Neuronal stem cell (in vitro differentiated cells): ENCODE measurements around the gene SLC7A4.

ENCODE experiments used
- DNase-seq: peaks from one replicate; pipeline ENCODE4 v3.0.0-alpha.2; 2013; ENCODE audit warnings: low spot score
- H2AFZ ChIP-seq: one replicate; pipeline ENCODE4 v1.6.1; 2013; ENCODE audit warnings: mild to moderate bottlenecking, low read length, inconsistent platforms
- H2AK5ac ChIP-seq: 2 replicates; pipeline ENCODE4 v1.6.1; 2013; ENCODE audit warnings: low read depth, mild to moderate bottlenecking, inconsistent platforms, low read length, moderate library complexity, mixed read lengths
- H2BK120ac ChIP-seq: 2 replicates; pipeline ENCODE4 v1.6.1; 2013; ENCODE audit warnings: low read depth, mild to moderate bottlenecking, inconsistent platforms, low read length, moderate library complexity, mixed read lengths
- H2BK12ac ChIP-seq: one replicate; pipeline ENCODE4 v1.6.1; 2013; ENCODE audit warnings: low read length, inconsistent platforms
- H2BK15ac ChIP-seq: 2 replicates; pipeline ENCODE4 v1.6.1; 2013; ENCODE audit warnings: mild to moderate bottlenecking, low read length, inconsistent platforms, mixed read lengths
- H2BK5ac ChIP-seq: one replicate; pipeline ENCODE4 v1.6.1; 2013; ENCODE audit warnings: inconsistent platforms, mild to moderate bottlenecking, low read length, moderate library complexity
- H3K14ac ChIP-seq: one replicate; pipeline ENCODE4 v1.6.1; 2013; ENCODE audit warnings: low read length, inconsistent platforms
- H3K18ac ChIP-seq: 2 replicates; pipeline ENCODE4 v1.6.1; 2013; ENCODE audit warnings: low read length, inconsistent platforms
- H3K23ac ChIP-seq: 2 replicates; pipeline ENCODE4 v1.6.1; 2013; ENCODE audit warnings: low read depth, mild to moderate bottlenecking, mixed read lengths, low read length, inconsistent platforms; ENCODE audit not compliant: poor library complexity
- H3K27ac ChIP-seq: replicated peaks from 3 replicates; pipeline ENCODE4 v1.5.1; 2013; ENCODE audit warnings: low read length, inconsistent platforms
- H3K27me3 ChIP-seq, 3 experiments: 2 replicates each; pipeline ENCODE4 v1.6.1; 2013; ENCODE audit warnings: low read length in 3 of 3, mild to moderate bottlenecking in 2 of 3, inconsistent platforms in 1 of 3, low read depth in 1 of 3, mixed read lengths in 1 of 3, moderate library complexity in 1 of 3; ENCODE audit not compliant: control insufficient read depth in 3 of 3, insufficient read depth in 3 of 3
- H3K36me3 ChIP-seq, 2 donors: replicated peaks in 1 of 2; 2 replicates each; pipeline ENCODE4 v1.6.1; 2013; ENCODE audit warnings: low read length in 2 of 2; ENCODE audit not compliant: control insufficient read depth in 2 of 2, insufficient read depth in 2 of 2
- H3K4ac ChIP-seq: 2 replicates; pipeline ENCODE4 v1.6.1; 2013; ENCODE audit warnings: inconsistent platforms, mild to moderate bottlenecking, low read length, moderate library complexity
- H3K4me1 ChIP-seq, 2 donors: 1 replicate in 1 of 2; 2 replicates in 1 of 2; pipeline ENCODE4 v1.6.1; 2013; ENCODE audit warnings: low read length in 2 of 2, low read depth in 1 of 2; ENCODE audit not compliant: control insufficient read depth in 2 of 2, insufficient read depth in 1 of 2
- H3K4me2 ChIP-seq: one replicate; pipeline ENCODE4 v1.6.1; 2013; ENCODE audit warnings: mild to moderate bottlenecking, low read length, inconsistent platforms; ENCODE audit not compliant: insufficient read depth, poor library complexity, severe bottlenecking
- H3K4me3 ChIP-seq, 2 donors: 2 replicates each; pipeline ENCODE4 v1.5.1; 2013; ENCODE audit warnings: low read length in 2 of 2, mild to moderate bottlenecking in 2 of 2, inconsistent platforms in 1 of 2, moderate library complexity in 1 of 2
- H3K79me1 ChIP-seq: one replicate; pipeline ENCODE4 v1.6.1; 2013; ENCODE audit warnings: low read depth, mild to moderate bottlenecking, inconsistent platforms, low read length, moderate library complexity
- H3K9ac ChIP-seq: one replicate; pipeline ENCODE4 v1.6.1; 2013; ENCODE audit warnings: mild to moderate bottlenecking, low read depth, low read length, inconsistent platforms; ENCODE audit not compliant: poor library complexity
- H3K9me3 ChIP-seq, 2 donors: replicated peaks in 1 of 2; 2 replicates each; pipeline versions ENCODE3 to v1.6.1; 2013; ENCODE audit warnings: low read length in 2 of 2, mild to moderate bottlenecking in 2 of 2, inconsistent platforms in 1 of 2, low read depth in 1 of 2, mixed read lengths in 1 of 2, moderate library complexity in 1 of 2; ENCODE audit not compliant: control insufficient read depth in 2 of 2, insufficient read depth in 1 of 2
- H4K8ac ChIP-seq: one replicate; pipeline ENCODE4 v1.6.1; 2013; ENCODE audit warnings: low read depth, mild to moderate bottlenecking, inconsistent platforms, low read length, moderate library complexity
- H4K91ac ChIP-seq: one replicate; pipeline ENCODE4 v1.6.1; 2013; ENCODE audit warnings: low read length, low read depth, mild to moderate bottlenecking, inconsistent platforms; ENCODE audit not compliant: poor library complexity
- WGBS, 2 donors: extraction: QIAGEN DNeasy Blood & Tissue Kit; methylation state at CpG; one replicate each; pipeline ENCODE4 v1.1.7; 2013; ENCODE audit warnings: missing lambda C conversion rate in 2 of 2, mixed read lengths in 1 of 2; ENCODE audit not compliant: insufficient read length in 2 of 2, insufficient replicate concordance in 1 of 2; ENCODE audit errors: extremely low coverage in 2 of 2; 5-methylcytosine and 5-hydroxymethylcytosine counted together

The SLC7A4 gene

DNA sequence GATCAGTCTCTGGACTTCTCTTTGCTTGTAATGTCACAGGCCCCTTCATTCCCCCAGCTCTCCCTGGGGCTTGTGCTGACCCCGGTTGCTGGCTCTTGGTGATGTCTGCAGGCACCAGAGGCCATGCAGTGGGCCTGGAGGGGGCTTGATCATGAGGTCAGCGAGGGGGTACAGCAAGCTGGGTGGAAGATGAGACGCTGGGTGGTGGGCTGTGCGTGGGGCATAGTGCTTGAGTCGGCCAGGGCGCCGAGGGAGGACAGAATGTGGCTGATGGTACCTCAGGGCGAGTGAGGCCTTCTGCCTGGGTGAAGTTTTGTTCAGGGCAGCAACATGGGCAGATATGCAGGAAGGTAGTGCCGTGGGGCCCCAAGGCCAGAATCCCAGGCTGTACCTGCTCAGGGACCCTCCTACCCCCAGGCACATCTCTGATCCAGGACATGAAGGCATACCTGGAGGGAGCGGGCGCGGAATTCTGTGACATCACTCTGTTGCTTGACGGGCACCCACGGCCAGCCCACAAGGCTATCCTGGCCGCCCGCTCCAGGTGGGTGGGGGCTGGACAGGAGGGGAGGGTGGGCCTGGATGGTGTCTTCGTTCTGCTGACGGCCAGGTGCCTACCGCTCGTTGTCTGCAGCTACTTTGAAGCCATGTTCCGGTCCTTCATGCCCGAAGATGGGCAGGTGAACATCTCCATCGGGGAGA is 36.9 kb downstream of the SLC7A4 start:
- H3K9ac ChIP-seq = no peak overlapping the region
- peak overlapping the region; percentile 96 for H3K23ac ChIP-seq
- H3K18ac ChIP-seq = no peak overlapping the region
- peaks cover 70 to 94% of the 10 kb centered on the region in 2 donors for H3K36me3 ChIP-seq
- H3K4me3 ChIP-seq = no peak overlapping the region
- no peak overlapping the region for H2BK12ac ChIP-seq
- peaks cover 10% of the 10 kb centered on the region for H3K79me1 ChIP-seq
- H3K14ac ChIP-seq = no peak overlapping the region
- no peak overlapping the region for H2BK15ac ChIP-seq
- no peak overlapping the region for H4K8ac ChIP-seq
- no peak overlapping the region for H3K27ac ChIP-seq
- H4K91ac ChIP-seq = no peak overlapping the region
- no peak overlapping the region for H2BK5ac ChIP-seq
- H3K9me3 ChIP-seq = no peaks in the 10 kb centered on the region
- DNase-seq = no peak
- no peak overlapping the region for H3K4me2 ChIP-seq
- H3K4ac ChIP-seq = no peak overlapping the region
- H2AFZ ChIP-seq = no peak overlapping the region
- H2BK120ac ChIP-seq = no peak overlapping the region
- WGBS, 2 donors = no CpG with 5 or more reads among the region's 23 CpGs
- no peaks in the 10 kb centered on the region for H3K27me3 ChIP-seq
- peaks cover 3 to 4% of the 10 kb centered on the region in 2 donors for H3K4me1 ChIP-seq
- no peak overlapping the region for H2AK5ac ChIP-seq

DNA sequence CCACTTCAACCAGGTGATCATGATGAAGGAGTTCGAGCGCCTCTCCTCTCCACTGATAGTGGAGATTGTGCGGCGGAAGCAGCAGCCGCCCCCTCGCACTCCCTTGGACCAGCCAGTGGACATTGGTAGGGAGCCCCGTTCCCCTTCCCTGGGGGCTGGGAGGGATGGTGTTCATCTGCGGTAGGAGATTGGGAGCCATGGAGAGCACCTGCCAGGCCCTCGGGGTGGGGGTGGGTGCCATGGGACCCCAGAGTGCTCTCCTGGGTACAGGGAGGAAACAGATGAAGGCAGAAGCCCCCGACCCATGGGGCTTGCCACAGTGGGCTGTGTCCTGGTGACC is 37.5 kb downstream of the SLC7A4 start:
- H3K4me3 ChIP-seq = no peak overlapping the region
- WGBS, 2 donors = no CpG with 5 or more reads among the region's 10 CpGs
- H4K91ac ChIP-seq = no peak overlapping the region
- no peak overlapping the region for H3K18ac ChIP-seq
- no peak overlapping the region for H3K14ac ChIP-seq
- no peak overlapping the region for H2BK15ac ChIP-seq
- H2BK120ac ChIP-seq = no peak overlapping the region
- no peak overlapping the region for H2BK12ac ChIP-seq
- H3K4me1 ChIP-seq = no peaks in the 10 kb centered on the region
- peaks cover 64 to 90% of the 10 kb centered on the region in 2 donors for H3K36me3 ChIP-seq
- no peak overlapping the region for H3K27ac ChIP-seq
- H4K8ac ChIP-seq = no peak overlapping the region
- no peak overlapping the region for H3K4ac ChIP-seq
- no peak overlapping the region for H2BK5ac ChIP-seq
- no peak overlapping the region for H2AFZ ChIP-seq
- no peak overlapping the region for H3K4me2 ChIP-seq
- H3K23ac ChIP-seq = peak overlapping the region; percentile 91
- no peak overlapping the region for H2AK5ac ChIP-seq
- no peak for DNase-seq
- peaks cover 5% of the 10 kb centered on the region for H3K79me1 ChIP-seq
- H3K27me3 ChIP-seq = no peaks in the 10 kb centered on the region
- no peaks in the 10 kb centered on the region for H3K9me3 ChIP-seq
- H3K9ac ChIP-seq = no peak overlapping the region

DNA sequence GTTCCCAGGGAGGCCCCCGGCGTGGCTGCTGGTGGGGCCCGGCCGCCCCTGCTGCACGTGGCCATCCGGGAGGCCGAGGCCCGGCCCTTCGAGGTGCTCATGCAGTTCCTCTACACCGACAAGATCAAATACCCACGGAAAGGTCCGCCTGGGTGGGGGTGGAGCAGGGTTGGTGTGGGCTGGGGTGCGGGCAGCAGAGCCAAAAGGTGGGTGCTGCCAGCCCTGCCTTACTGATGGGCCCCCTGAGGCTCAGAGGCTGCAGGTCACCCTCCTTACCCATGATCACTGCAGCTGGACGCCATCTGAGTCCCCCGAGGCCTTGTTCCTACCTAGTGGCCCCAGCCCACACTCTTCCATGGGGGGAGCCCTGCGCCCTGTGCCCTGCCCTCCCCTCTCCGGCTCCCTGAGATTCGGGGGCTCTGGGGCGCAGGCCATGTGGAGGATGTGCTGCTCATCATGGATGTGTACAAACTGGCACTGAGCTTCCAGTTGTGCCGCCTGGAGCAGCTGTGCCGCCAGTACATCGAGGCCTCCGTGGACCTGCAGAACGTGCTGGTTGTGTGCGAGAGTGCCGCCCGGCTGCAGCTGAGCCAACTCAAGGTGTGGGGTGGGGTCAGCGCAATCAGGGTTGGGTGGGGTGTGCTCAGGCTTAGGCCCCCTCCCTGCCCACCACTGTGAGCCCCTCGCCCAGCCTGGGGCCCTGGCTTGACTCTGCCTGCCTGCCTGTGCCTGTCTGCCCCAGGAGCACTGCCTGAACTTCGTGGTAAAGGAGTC is 38.0 kb downstream of the SLC7A4 start:
- Histone ChIP-seq H2AK5ac (no peak overlapping the region), H2AFZ (no peak overlapping the region), H3K4me3 (no peak overlapping the region), H2BK5ac (peak overlapping the region; percentile 50), H3K14ac (no peak overlapping the region), H4K91ac (no peak overlapping the region), H3K4me2 (no peak overlapping the region), H3K9ac (peak overlapping the region; percentile 68), H3K4me1 (no peaks in the 10 kb centered on the region), H4K8ac (peak overlapping the region; percentile 2), H3K18ac (no peak overlapping the region), H3K36me3 (peaks cover 60 to 85% of the 10 kb centered on the region in 2 donors), H2BK12ac (no peak overlapping the region), H3K79me1 (peaks cover 2% of the 10 kb centered on the region), H3K4ac (no peak overlapping the region), H3K9me3 (no peaks in the 10 kb centered on the region), H2BK120ac (no peak overlapping the region), H2BK15ac (no peak overlapping the region), H3K27me3 (no peaks in the 10 kb centered on the region), H3K27ac (no peak overlapping the region), H3K23ac (peak overlapping the region; percentile 91)
- no peak for DNase-seq
- no CpG with 5 or more reads among the region's 30 CpGs for WGBS, 2 donors

DNA sequence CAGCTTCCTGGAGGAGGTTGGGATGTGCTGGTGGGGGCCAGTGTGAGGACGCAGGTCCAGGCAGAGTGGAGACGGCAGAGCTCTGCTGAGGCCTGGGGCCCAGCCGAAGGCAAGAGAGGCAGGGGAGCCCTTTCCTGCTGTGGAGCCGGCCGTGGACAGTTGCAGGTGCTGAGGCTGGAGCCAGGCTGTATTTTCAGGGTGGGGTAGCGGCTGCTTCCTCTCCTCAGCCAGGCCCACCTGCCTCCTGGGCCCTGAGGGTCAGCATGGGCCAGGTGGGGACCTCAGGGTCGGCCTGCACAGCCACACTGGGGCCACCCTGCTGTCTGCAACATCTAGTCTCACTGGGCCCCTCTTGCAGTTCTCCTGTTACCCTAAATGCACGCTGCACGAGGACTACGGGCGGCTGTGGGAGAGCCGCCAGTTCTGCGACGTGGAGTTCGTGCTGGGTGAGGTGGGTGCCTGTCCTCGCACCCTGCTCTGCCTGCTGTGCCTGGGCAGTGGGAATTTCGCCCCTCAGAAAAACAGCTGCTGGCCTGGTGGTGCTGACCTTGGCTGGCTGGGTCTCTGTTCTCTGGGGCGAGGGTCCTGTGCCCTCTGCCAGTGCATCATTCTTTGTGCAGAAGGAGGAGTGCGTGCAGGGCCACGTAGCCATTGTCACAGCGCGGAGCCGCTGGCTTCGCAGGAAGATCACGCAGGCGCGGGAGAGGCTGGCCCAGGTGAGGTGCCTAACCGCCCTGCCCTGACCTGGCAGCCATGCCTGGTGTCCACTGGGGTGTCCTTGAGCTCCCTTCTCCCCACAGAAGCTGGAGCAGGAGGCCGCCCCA is 38.8 kb downstream of the SLC7A4 start:
- Histone ChIP-seq H3K27me3 (no peaks in the 10 kb centered on the region), H2BK15ac (no peak overlapping the region), H3K14ac (no peak overlapping the region), H3K23ac (peak overlapping the region; percentile 91), H2AFZ (no peak overlapping the region), H3K9ac (no peak overlapping the region), H3K4ac (no peak overlapping the region), H2AK5ac (no peak overlapping the region), H3K27ac (no peak overlapping the region), H3K79me1 (peaks cover 2% of the 10 kb centered on the region), H3K4me3 (no peak overlapping the region), H3K4me1 (no peaks in the 10 kb centered on the region), H3K9me3 (no peaks in the 10 kb centered on the region), H2BK12ac (no peak overlapping the region), H3K18ac (no peak overlapping the region), H3K4me2 (no peak overlapping the region), H3K36me3 (peaks cover 55 to 77% of the 10 kb centered on the region in 2 donors), H2BK120ac (no peak overlapping the region), H2BK5ac (no peak overlapping the region), H4K91ac (no peak overlapping the region), H4K8ac (peak overlapping the region; percentile 23)
- DNase-seq = no peak
- WGBS, 2 donors = no CpG with 5 or more reads among the region's 29 CpGs
